ENCODE results near the gene ELP2.

DNA sequence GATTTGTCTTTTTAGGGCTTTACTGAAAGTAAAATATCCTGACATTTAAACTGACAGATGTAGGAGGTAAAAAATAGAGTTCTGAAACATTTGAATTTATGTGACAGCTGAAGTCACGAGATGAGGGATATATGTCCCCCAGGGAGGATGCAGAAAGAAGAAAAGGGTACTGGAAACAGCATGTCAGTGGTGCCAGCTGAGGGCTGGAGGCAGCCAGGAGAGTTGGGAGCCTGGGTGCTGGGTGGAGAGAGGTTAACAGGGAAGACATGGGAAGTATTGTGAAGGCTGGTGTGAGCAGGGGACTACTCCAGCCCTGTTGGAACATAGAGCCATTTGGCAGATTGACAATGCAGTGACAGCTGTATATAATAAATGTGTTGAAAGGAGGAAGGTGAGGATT, 45.8 kb downstream of the ELP2 start:
- TF ChIP-seq POLR2A (IDR thresholded peaks at IDR 0.05) = no peak
- TF ChIP-seq, protein P1, sequence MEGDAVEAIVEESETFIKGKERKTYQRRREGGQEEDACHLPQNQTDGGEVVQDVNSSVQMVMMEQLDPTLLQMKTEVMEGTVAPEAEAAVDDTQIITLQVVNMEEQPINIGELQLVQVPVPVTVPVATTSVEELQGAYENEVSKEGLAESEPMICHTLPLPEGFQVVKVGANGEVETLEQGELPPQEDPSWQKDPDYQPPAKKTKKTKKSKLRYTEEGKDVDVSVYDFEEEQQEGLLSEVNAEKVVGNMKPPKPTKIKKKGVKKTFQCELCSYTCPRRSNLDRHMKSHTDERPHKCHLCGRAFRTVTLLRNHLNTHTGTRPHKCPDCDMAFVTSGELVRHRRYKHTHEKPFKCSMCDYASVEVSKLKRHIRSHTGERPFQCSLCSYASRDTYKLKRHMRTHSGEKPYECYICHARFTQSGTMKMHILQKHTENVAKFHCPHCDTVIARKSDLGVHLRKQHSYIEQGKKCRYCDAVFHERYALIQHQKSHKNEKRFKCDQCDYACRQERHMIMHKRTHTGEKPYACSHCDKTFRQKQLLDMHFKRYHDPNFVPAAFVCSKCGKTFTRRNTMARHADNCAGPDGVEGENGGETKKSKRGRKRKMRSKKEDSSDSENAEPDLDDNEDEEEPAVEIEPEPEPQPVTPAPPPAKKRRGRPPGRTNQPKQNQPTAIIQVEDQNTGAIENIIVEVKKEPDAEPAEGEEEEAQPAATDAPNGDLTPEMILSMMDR (IDR thresholded peaks at IDR 0.05) = no peak

Data from vagina (tissue), 2 donors.